ENCODE measurements around the gene NKD2.

- TF ChIP-seq REST (IDR thresholded peaks at IDR 0.05; ENCODE audit: insufficient read depth in 1 of 2, low read depth in 2 of 2, low read length in 2 of 2): no peak
- no peak for TF ChIP-seq TAF1 (IDR thresholded peaks at IDR 0.05; ENCODE audit: borderline replicate concordance, insufficient read depth, low read length)
- no peak for TF ChIP-seq POLR2AphosphoS5 (IDR thresholded peaks at IDR 0.05; ENCODE audit: low read depth, low read length)
Observed at GRCh38 chr5:1012313-1012841, 3.8 kb downstream of the NKD2 start.

Data from PFSK-1 (cell line).